ENCODE measurements around the gene RELL2. TPM values are rescaled to one million over a fixed set of nuclear protein-coding genes. Genes with fewer than 3 reads are reported as not detected.

Gene RELL2
- total RNA-seq, 3 donors from 2014 or later (not counting 1 experiment from before 2014, with no cell fraction given) = 5.7 to 6.6 (median 6.1) TPM

DNA sequence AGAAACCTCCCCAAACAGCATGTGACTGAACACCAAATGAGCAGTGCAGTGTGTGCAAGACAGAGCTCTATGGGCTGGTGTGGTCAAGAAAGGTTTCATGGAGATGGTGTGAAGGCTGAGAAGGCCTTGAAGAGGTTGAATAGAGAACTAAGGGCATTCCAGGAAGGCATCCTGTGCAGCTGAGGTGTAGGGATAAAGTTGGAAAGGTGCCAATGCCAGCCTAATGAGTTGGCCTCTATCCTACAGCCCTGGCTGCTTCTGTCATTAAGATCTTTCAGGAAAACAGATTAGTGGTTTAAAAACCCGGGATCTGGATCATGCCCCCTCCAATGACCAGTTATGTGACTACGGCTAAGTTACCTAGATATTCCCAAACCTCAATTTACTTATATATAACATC lies 4.1 kb upstream of the RELL2 start:
- H3K36me3 Mint-ChIP-seq = peaks cover 5% of the 10 kb centered on the region

DNA sequence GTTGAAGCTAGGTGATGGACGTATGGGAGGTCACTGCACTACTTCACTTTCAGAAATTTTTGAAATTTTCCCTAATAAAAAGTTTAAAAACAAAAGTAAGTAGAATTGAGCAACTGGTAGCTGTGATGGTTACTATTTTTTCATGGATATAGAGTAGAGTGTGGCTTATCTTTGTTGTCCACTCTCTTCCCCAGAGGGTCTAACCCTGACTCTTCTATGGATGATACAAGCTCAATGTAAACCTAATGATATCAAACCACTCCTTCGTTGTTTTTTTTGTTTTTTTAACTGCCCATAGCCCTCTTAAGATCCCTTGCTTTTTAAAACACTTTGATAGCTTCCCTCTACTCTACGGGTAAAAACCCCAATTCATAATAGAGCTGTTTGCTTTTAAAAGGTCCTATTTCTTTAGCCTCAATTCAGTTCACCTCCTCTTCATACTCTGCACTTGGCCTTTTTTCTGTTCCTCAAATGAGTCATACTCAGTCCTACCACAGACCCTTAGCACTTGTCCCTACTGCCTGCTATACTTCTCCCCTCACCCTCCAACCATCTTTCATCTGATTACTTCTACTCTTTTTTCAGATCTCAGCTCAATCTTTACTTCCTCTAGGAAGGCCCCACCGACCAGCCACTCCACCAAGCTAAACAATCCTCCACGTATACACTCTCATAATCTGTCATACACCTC lies 2.8 kb upstream of the RELL2 start:
- intact Hi-C loops (cut with micrococcal nuclease) = no loop called here
- Histone ChIP-seq H3K9me3 (ENCODE audit: control insufficient read depth, insufficient read depth, low read length) (no peaks in the 10 kb centered on the region), H3K4me3 (ENCODE audit: low read length) (no peak overlapping the region), H3K27ac (ENCODE audit: low read length) (no peak overlapping the region), H3K4me1 (ENCODE audit: control insufficient read depth, insufficient read depth, low read length) (peaks cover 30% of the 10 kb centered on the region), H3K36me3 (ENCODE audit: control insufficient read depth, insufficient read depth, low read length) (peaks cover 22% of the 10 kb centered on the region), H3K27me3 (ENCODE audit: control insufficient read depth, insufficient read depth, low read length) (no peaks in the 10 kb centered on the region)
- Mint-ChIP-seq H3K4me1 (peaks cover 22 to 36% of the 10 kb centered on the region in 2 donors), H3K27me3 (ENCODE audit: low read depth in 2 of 2) (no peaks in the 10 kb centered on the region), H3K9me3 (no peaks in the 10 kb centered on the region), H3K4me3 (no peak overlapping the region), H3K27ac (no peak overlapping the region), H3K36me3 (no peaks in the 10 kb centered on the region)
- WGBS (ENCODE audit: insufficient coverage) = 56% methylated on average over 4 of the region's 5 CpGs
- DNase-seq = no peak
- ATAC-seq = no peak
- TF ChIP-seq CTCF (IDR thresholded peaks at IDR 0.05) = no peak

More for the DNA sequence above, 4.1 kb upstream of the RELL2 start:
- Mint-ChIP-seq H3K4me1 (peaks cover 15 to 25% of the 10 kb centered on the region in 2 donors), H3K27ac (no peak overlapping the region), H3K9me3 (no peaks in the 10 kb centered on the region), H3K27me3 (ENCODE audit: low read depth in 2 of 2) (no peaks in the 10 kb centered on the region), H3K4me3 (no peak overlapping the region)
- ATAC-seq (no peak), DNase-seq (no peak)
- Histone ChIP-seq H3K27me3 (ENCODE audit: control insufficient read depth, insufficient read depth, low read length) (no peaks in the 10 kb centered on the region), H3K4me3 (ENCODE audit: low read length) (no peak overlapping the region), H3K4me1 (ENCODE audit: control insufficient read depth, insufficient read depth, low read length) (peaks cover 22% of the 10 kb centered on the region), H3K36me3 (ENCODE audit: control insufficient read depth, insufficient read depth, low read length) (peaks cover 35% of the 10 kb centered on the region), H3K27ac (ENCODE audit: low read length) (no peak overlapping the region), H3K9me3 (ENCODE audit: control insufficient read depth, insufficient read depth, low read length) (no peaks in the 10 kb centered on the region)
- TF ChIP-seq CTCF (IDR thresholded peaks at IDR 0.05) = no peak
- WGBS (ENCODE audit: insufficient coverage) = 100% methylated on average over 1 of the region's 2 CpGs
- intact Hi-C loops (cut with micrococcal nuclease) = no loop called here

- Mint-ChIP-seq H3K4me1 (peaks cover 22 to 36% of the 10 kb centered on the region in 2 donors), H3K9me3 (no peaks in the 10 kb centered on the region), H3K27me3 (ENCODE audit: low read depth in 2 of 2) (no peaks in the 10 kb centered on the region), H3K4me3 (peak overlapping the region; percentile 41), H3K27ac (no peak overlapping the region), H3K36me3 (no peaks in the 10 kb centered on the region)
- Histone ChIP-seq H3K36me3 (ENCODE audit: control insufficient read depth, insufficient read depth, low read length) (peaks cover 15% of the 10 kb centered on the region), H3K27ac (ENCODE audit: low read length) (no peak overlapping the region), H3K4me3 (ENCODE audit: low read length) (no peak overlapping the region), H3K27me3 (ENCODE audit: control insufficient read depth, insufficient read depth, low read length) (no peaks in the 10 kb centered on the region), H3K9me3 (ENCODE audit: control insufficient read depth, insufficient read depth, low read length) (no peaks in the 10 kb centered on the region), H3K4me1 (ENCODE audit: control insufficient read depth, insufficient read depth, low read length) (peaks cover 30% of the 10 kb centered on the region)
- ATAC-seq (no peak), DNase-seq (no peak)
- no peak for TF ChIP-seq CTCF (IDR thresholded peaks at IDR 0.05)
- 92% methylated on average over 6 of the region's 6 CpGs for WGBS (ENCODE audit: insufficient coverage)
- intact Hi-C loops (cut with micrococcal nuclease) = loop anchor here (5.0 kb wide), 2 partner anchors 42 to 48 kb away; partner anchors contain the start of gene ARAP3
Measured at GRCh38 chr5:141634720-141635119, 2.1 kb upstream of the RELL2 start.

All from natural killer cell (primary cell).